22Rv1 (cell line): ENCODE results near the gene TMEM271.

Experiments
- CTCF ChIP-seq: fragments of 450-650 bp; IDR thresholded peaks from 2 replicates; pipeline ENCODE4 v1.5.1; 2017; ENCODE audit warnings: mild to moderate bottlenecking
- ZFX ChIP-seq: fragments of 450-650 bp; IDR thresholded peaks from 2 replicates; pipeline ENCODE4 v1.6.1; 2017; ENCODE audit warnings: antibody characterized with exemption, borderline replicate concordance

GRCh38 chr4:604131-604530 lies 28.0 kb upstream of the TMEM271 start:
- no peak for TF ChIP-seq CTCF
- no peak for TF ChIP-seq ZFX
